ENCODE data around the gene ADAMTSL5. TPM values are rescaled to one million over a fixed set of nuclear protein-coding genes. Genes with fewer than 3 reads are reported as not detected.

ADAMTSL5 gene
- total and polyA plus RNA-seq, 9 of the 15 experiments (the other 6 are each of a cell fraction or from before 2014, with no cell fraction given): 1.0 to 11.6 (median 4.1) TPM

DNA sequence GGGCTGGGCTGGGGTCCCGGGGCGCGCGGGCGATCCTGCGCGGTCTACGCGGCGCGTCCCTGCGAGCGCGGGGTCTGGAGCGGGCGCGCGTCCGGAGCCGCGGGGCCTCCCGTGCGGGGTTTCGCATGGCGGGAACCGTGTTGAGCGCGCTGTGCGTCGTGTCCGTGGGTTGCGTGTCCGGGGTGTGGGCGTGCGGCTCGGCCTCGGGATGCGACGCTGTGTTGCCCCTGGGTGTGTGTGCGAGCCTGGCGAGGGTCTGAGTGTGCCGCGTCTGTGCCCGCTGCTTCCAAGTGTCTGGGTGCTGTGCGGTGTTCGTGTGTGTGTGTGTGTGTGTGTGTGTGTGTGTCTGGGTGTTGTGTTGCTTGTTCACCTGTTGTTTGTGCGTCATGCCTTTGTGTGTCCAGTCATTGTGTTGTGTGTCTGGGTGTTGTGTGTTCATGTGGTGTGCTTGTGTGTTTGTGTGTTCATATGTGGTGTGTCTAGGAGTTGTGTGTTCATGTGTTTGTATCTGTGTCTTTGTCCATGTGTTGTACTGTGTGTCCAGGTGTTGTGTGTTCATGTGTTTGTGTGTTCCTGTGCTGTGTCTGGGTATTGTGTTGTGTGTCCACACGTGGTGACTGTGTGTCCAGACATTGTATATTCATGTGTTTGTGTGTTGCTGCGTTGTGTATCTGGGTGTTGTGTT is 11.6 kb upstream of the ADAMTSL5 start (continued):
- TF ChIP-seq ZNF3 (CRISPR knock-in tag; IDR thresholded peaks at IDR 0.05) (no peak), TCF7L2 (IDR thresholded peaks at IDR 0.05; ENCODE audit: low read depth, low read length) (no peak), ZNF445 (CRISPR knock-in tag; IDR thresholded peaks at IDR 0.05; ENCODE audit: low read depth) (no peak), ETV1 (tag; conservative IDR thresholded peaks at IDR 0.05; ENCODE audit: low read depth) (no peak), ZNF764 (CRISPR knock-in tag; IDR thresholded peaks at IDR 0.05; ENCODE audit: low read depth) (no peak), ELF2 (CRISPR knock-in tag; IDR thresholded peaks at IDR 0.05) (no peak), HIVEP1 (CRISPR knock-in tag; IDR thresholded peaks at IDR 0.05) (no peak), ZNF785 (CRISPR knock-in tag; IDR thresholded peaks at IDR 0.05) (no peak), E2F3 (CRISPR knock-in tag; IDR thresholded peaks at IDR 0.05) (no peak; the same call in 1 of the 2 replicates), NELFE (IDR thresholded peaks at IDR 0.05; ENCODE audit: insufficient read depth, insufficient read length) (no peak), ZNF668 (CRISPR knock-in tag; IDR thresholded peaks at IDR 0.05) (no peak), BRD4 (IDR thresholded peaks at IDR 0.05) (no peak)
- TF ChIP-seq, protein P1, sequence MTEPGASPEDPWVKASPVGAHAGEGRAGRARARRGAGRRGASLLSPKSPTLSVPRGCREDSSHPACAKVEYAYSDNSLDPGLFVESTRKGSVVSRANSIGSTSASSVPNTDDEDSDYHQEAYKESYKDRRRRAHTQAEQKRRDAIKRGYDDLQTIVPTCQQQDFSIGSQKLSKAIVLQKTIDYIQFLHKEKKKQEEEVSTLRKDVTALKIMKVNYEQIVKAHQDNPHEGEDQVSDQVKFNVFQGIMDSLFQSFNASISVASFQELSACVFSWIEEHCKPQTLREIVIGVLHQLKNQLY (CRISPR knock-in tag; conservative IDR thresholded peaks at IDR 0.05): no peak
- TF ChIP-seq, protein P2, sequence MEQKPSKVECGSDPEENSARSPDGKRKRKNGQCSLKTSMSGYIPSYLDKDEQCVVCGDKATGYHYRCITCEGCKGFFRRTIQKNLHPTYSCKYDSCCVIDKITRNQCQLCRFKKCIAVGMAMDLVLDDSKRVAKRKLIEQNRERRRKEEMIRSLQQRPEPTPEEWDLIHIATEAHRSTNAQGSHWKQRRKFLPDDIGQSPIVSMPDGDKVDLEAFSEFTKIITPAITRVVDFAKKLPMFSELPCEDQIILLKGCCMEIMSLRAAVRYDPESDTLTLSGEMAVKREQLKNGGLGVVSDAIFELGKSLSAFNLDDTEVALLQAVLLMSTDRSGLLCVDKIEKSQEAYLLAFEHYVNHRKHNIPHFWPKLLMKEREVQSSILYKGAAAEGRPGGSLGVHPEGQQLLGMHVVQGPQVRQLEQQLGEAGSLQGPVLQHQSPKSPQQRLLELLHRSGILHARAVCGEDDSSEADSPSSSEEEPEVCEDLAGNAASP (IDR thresholded peaks at IDR 0.05): no peak
- TF ChIP-seq, protein P3, sequence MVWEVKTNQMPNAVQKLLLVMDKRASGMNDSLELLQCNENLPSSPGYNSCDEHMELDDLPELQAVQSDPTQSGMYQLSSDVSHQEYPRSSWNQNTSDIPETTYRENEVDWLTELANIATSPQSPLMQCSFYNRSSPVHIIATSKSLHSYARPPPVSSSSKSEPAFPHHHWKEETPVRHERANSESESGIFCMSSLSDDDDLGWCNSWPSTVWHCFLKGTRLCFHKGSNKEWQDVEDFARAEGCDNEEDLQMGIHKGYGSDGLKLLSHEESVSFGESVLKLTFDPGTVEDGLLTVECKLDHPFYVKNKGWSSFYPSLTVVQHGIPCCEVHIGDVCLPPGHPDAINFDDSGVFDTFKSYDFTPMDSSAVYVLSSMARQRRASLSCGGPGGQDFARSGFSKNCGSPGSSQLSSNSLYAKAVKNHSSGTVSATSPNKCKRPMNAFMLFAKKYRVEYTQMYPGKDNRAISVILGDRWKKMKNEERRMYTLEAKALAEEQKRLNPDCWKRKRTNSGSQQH (CRISPR knock-in tag; IDR thresholded peaks at IDR 0.05): peak; percentile 76; the same call in 1 of the 2 replicates
- TF ChIP-seq, protein P4, sequence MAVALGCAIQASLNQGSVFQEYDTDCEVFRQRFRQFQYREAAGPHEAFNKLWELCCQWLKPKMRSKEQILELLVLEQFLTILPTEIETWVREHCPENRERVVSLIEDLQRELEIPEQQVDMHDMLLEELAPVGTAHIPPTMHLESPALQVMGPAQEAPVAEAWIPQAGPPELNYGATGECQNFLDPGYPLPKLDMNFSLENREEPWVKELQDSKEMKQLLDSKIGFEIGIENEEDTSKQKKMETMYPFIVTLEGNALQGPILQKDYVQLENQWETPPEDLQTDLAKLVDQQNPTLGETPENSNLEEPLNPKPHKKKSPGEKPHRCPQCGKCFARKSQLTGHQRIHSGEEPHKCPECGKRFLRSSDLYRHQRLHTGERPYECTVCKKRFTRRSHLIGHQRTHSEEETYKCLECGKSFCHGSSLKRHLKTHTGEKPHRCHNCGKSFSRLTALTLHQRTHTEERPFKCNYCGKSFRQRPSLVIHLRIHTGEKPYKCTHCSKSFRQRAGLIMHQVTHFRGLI (CRISPR knock-in tag; IDR thresholded peaks at IDR 0.05): no peak
- TF ChIP-seq, protein P5, sequence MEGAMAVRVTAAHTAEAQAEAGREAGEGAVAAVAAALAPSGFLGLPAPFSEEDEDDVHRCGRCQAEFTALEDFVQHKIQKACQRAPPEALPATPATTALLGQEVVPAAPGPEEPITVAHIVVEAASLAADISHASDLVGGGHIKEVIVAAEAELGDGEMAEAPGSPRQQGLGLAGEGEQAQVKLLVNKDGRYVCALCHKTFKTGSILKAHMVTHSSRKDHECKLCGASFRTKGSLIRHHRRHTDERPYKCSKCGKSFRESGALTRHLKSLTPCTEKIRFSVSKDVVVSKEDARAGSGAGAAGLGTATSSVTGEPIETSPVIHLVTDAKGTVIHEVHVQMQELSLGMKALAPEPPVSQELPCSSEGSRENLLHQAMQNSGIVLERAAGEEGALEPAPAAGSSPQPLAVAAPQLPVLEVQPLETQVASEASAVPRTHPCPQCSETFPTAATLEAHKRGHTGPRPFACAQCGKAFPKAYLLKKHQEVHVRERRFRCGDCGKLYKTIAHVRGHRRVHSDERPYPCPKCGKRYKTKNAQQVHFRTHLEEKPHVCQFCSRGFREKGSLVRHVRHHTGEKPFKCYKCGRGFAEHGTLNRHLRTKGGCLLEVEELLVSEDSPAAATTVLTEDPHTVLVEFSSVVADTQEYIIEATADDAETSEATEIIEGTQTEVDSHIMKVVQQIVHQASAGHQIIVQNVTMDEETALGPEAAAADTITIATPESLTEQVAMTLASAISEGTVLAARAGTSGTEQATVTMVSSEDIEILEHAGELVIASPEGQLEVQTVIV (CRISPR knock-in tag; IDR thresholded peaks at IDR 0.05; ENCODE audit: borderline replicate concordance): no peak
- TF ChIP-seq, protein P6, sequence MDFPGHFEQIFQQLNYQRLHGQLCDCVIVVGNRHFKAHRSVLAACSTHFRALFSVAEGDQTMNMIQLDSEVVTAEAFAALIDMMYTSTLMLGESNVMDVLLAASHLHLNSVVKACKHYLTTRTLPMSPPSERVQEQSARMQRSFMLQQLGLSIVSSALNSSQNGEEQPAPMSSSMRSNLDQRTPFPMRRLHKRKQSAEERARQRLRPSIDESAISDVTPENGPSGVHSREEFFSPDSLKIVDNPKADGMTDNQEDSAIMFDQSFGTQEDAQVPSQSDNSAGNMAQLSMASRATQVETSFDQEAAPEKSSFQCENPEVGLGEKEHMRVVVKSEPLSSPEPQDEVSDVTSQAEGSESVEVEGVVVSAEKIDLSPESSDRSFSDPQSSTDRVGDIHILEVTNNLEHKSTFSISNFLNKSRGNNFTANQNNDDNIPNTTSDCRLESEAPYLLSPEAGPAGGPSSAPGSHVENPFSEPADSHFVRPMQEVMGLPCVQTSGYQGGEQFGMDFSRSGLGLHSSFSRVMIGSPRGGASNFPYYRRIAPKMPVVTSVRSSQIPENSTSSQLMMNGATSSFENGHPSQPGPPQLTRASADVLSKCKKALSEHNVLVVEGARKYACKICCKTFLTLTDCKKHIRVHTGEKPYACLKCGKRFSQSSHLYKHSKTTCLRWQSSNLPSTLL (IDR thresholded peaks at IDR 0.05): peak; percentile 55; the same call in 1 of the 2 replicates
